ENCODE data around the gene ZNF341.
A peak's percentile ranks its signal among the peaks of the same experiment; 100 is the strongest.

The ZNF341 gene

GRCh38 chr20:33716498-33716897, 15.3 kb upstream of the ZNF341 start:
- H3K36me3 ChIP-seq (ENCODE audit: control insufficient read depth in 2 of 2, insufficient read depth in 1 of 2, low read length in 2 of 2), result no peaks in the 10 kb centered on the region
- H3K27ac ChIP-seq (ENCODE audit: extremely low read depth, low read depth, low read length), result no peak overlapping the region
- no peaks in the 10 kb centered on the region for H3K4me1 ChIP-seq (ENCODE audit: control insufficient read depth, insufficient read depth, low read length)
- no peaks in the 10 kb centered on the region for H3K9me3 ChIP-seq (ENCODE audit: control insufficient read depth, insufficient read depth, low read depth, low read length)
- no peak overlapping the region for H3K4me3 ChIP-seq (ENCODE audit: low read depth, low read length)
- ChIA-PET CTCF (interaction anchor here (0.7 kb wide), 1 partner anchor 22 kb away, joined by 3 read pairs; no protein-coding TSS in a partner anchor), POLR2A (no interaction called here)
- TF ChIP-seq ZNF24 (tag by site-specific recombination; IDR thresholded peaks at IDR 0.05), result no peak
- no peak for TF ChIP-seq ZNF248 (tag by site-specific recombination; IDR thresholded peaks at IDR 0.05)
- no peak for TF ChIP-seq ZSCAN16 (tag by site-specific recombination; IDR thresholded peaks at IDR 0.05)
- no peak for TF ChIP-seq ZNF585B (tag by site-specific recombination; IDR thresholded peaks at IDR 0.05)
- TF ChIP-seq ZNF776 (tag by site-specific recombination; IDR thresholded peaks at IDR 0.05; ENCODE audit: borderline replicate concordance), result no peak
- no peak for TF ChIP-seq KLF16 (tag by site-specific recombination; IDR thresholded peaks at IDR 0.05)
- no peak for TF ChIP-seq ZNF561 (tag by site-specific recombination; IDR thresholded peaks at IDR 0.05; ENCODE audit: borderline replicate concordance)
- no peak for TF ChIP-seq ZBTB1 (tag by site-specific recombination; IDR thresholded peaks at IDR 0.05)
- TF ChIP-seq KLF10 (tag by site-specific recombination; IDR thresholded peaks at IDR 0.05), result no peak
- TF ChIP-seq ZNF391 (tag by site-specific recombination; IDR thresholded peaks at IDR 0.05; ENCODE audit: borderline replicate concordance, low read depth), result no peak
- TF ChIP-seq ZNF404 (tag by site-specific recombination; IDR thresholded peaks at IDR 0.05), result no peak
- no peak for TF ChIP-seq ZNF560 (tag by site-specific recombination; IDR thresholded peaks at IDR 0.05; ENCODE audit: borderline replicate concordance)
- no peak for TF ChIP-seq ZNF692 (tag by site-specific recombination; IDR thresholded peaks at IDR 0.05)
- TF ChIP-seq PRDM1 (tag by site-specific recombination; IDR thresholded peaks at IDR 0.05), result no peak
- no peak for TF ChIP-seq ZNF768 (tag by site-specific recombination; IDR thresholded peaks at IDR 0.05)

- H3K4me3 ChIP-seq (ENCODE audit: low read depth, low read length), result peak overlapping the region; percentile 53
- H3K4me1 ChIP-seq (ENCODE audit: control insufficient read depth, insufficient read depth, low read length), result no peaks in the 10 kb centered on the region
- H3K36me3 ChIP-seq (ENCODE audit: control insufficient read depth in 2 of 2, insufficient read depth in 1 of 2, low read length in 2 of 2), result no peaks in the 10 kb centered on the region
- POLR2A ChIA-PET, result interaction anchor here (1.0 to 1.5 kb wide), 3 partner anchors 13 to 56 kb away, joined by 4 to 7 read pairs (median 4); partner anchors contain the start of genes C20orf144 and ZNF341
- H3K9me3 ChIP-seq (ENCODE audit: control insufficient read depth, insufficient read depth, low read depth, low read length), result no peaks in the 10 kb centered on the region
- CTCF ChIA-PET, result interaction anchor here (1.8 kb wide), 1 partner anchor 66 kb away, joined by 5 read pairs; no protein-coding TSS in a partner anchor
- H3K27ac ChIP-seq (ENCODE audit: extremely low read depth, low read depth, low read length), result no peak overlapping the region; the same call in 1 of the 2 replicates
- TF ChIP-seq ZNF121 (tag by site-specific recombination; IDR thresholded peaks at IDR 0.05) (0 out of 2 replicates have a peak, but pooled peaks have one; percentile 37), ZSCAN18 (tag by site-specific recombination; IDR thresholded peaks at IDR 0.05) (no peak)
Observed at GRCh38 chr20:33719277-33719988, 12.4 kb upstream of the ZNF341 start.

- Histone ChIP-seq H3K4me1 (ENCODE audit: control insufficient read depth, insufficient read depth, low read length) (no peaks in the 10 kb centered on the region), H3K9me3 (ENCODE audit: control insufficient read depth, insufficient read depth, low read depth, low read length) (no peaks in the 10 kb centered on the region), H3K4me3 (ENCODE audit: low read depth, low read length) (peak within 1 kb of the TSS; percentile 53), H3K27ac (ENCODE audit: extremely low read depth, low read depth, low read length) (no peak within 1 kb of the TSS; the same call in 1 of the 2 replicates), H3K36me3 (ENCODE audit: control insufficient read depth in 2 of 2, insufficient read depth in 1 of 2, low read length in 2 of 2) (no peaks in the 10 kb centered on the region)
- CTCF ChIA-PET, result interaction anchor here (1.8 kb wide), 1 partner anchor 66 kb away, joined by 5 read pairs; no protein-coding TSS in a partner anchor
- POLR2A ChIA-PET, result interaction anchor here (0.9 to 1.5 kb wide), 4 partner anchors 12 to 393 kb away, joined by 3 to 7 read pairs (median 4); partner anchors contain the start of genes C20orf144 and ZNF341
- TF ChIP-seq ZNF776 (tag by site-specific recombination; IDR thresholded peaks at IDR 0.05; ENCODE audit: borderline replicate concordance) (no peak), ZNF692 (tag by site-specific recombination; IDR thresholded peaks at IDR 0.05) (no peak; the same call in 1 of the 2 replicates), ELK4 (IDR thresholded peaks at IDR 0.05; ENCODE audit: borderline replicate concordance, low read depth, low read length) (no peak), SETDB1 (IDR thresholded peaks at IDR 0.05; ENCODE audit: insufficient read length, low read length) (no peak), REST (tag by site-specific recombination; IDR thresholded peaks at IDR 0.05) (no peak)
Observed at GRCh38 chr20:33719989-33720709, 11.6 kb upstream of the ZNF341 start, which contains the start of gene PXMP4. TSS of gene PXMP4 (minus strand) at chr20:33720310. CDS start at chr20:33720207, 103 bp downstream.

Data from HEK293 (cell line).